Measurements from ENCODE around the gene MBTD1. TPM values are rescaled to one million over a fixed set of nuclear protein-coding genes. Genes with fewer than 3 reads are reported as not detected.

The MBTD1 gene
- polyA plus RNA-seq, 1 of the 3 experiments (the other 2 are of a cell fraction), result 4.6 TPM

- TF ChIP-seq GABPA (IDR thresholded peaks at IDR 0.05; ENCODE audit: low read depth) (no peak), JUND (IDR thresholded peaks at IDR 0.05) (no peak)
Measured at GRCh38 chr17:51256101-51256500, 3.7 kb downstream of the MBTD1 start (continued).

DNA sequence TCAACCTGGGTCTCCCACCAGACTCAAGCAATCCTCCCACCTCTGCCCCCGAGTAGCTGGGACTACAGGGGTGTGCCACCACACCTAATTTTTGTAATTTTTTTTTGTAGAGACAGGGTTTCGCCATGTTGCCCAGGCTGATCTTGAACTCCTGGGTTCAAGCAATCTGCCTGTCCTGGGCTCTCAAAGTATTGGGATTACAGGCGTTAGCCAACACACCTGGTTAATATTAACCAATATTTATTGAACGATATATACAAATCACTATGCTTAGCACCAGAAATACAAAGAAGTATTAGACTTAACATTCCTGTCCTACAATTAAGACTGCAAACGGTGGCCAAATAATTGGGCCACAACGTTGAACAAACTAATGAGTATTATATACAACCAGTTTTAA lies 4.2 kb downstream of the MBTD1 start:
- H3K79me2 ChIP-seq (ENCODE audit: insufficient read depth), result peaks cover 89% of the 10 kb centered on the region
- no peaks in the 10 kb centered on the region for H3K27me3 ChIP-seq (ENCODE audit: insufficient read depth)
- peaks cover 25% of the 10 kb centered on the region for H4K20me1 ChIP-seq (ENCODE audit: insufficient read depth)
- H3K9me3 ChIP-seq, result no peaks in the 10 kb centered on the region
- no peak for DNase-seq
- TF ChIP-seq IRF3 (IDR thresholded peaks at IDR 0.05; ENCODE audit: low read depth, low read length), result no peak
- TF ChIP-seq GABPA (IDR thresholded peaks at IDR 0.05; ENCODE audit: low read depth), result no peak
- TF ChIP-seq, protein P1, sequence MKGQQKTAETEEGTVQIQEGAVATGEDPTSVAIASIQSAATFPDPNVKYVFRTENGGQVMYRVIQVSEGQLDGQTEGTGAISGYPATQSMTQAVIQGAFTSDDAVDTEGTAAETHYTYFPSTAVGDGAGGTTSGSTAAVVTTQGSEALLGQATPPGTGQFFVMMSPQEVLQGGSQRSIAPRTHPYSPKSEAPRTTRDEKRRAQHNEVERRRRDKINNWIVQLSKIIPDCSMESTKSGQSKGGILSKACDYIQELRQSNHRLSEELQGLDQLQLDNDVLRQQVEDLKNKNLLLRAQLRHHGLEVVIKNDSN (IDR thresholded peaks at IDR 0.05; ENCODE audit: borderline replicate concordance, low read depth), result no peak
- TF ChIP-seq FOXM1 (IDR thresholded peaks at IDR 0.05; ENCODE audit: low read depth), result no peak
- TF ChIP-seq CHD2 (IDR thresholded peaks at IDR 0.05; ENCODE audit: low read length, partially characterized antibody), result no peak
- TF ChIP-seq ELF1 (IDR thresholded peaks at IDR 0.05), result no peak
- no peak for TF ChIP-seq TEAD4 (IDR thresholded peaks at IDR 0.05; ENCODE audit: borderline replicate concordance, insufficient read depth)
- TF ChIP-seq RAD21 (IDR thresholded peaks at IDR 0.05; ENCODE audit: low read length), result no peak
- TF ChIP-seq SMC3 (IDR thresholded peaks at IDR 0.05; ENCODE audit: low read depth, low read length), result no peak
- no peak for TF ChIP-seq SIN3A (IDR thresholded peaks at IDR 0.05; ENCODE audit: borderline replicate concordance, low read depth, low read length)
- no peak for TF ChIP-seq USF2 (IDR thresholded peaks at IDR 0.05; ENCODE audit: borderline replicate concordance, low read depth, low read length)
- no peak for TF ChIP-seq JUND (IDR thresholded peaks at IDR 0.05)
- no peak for TF ChIP-seq EZH2phosphoT487 (IDR thresholded peaks at IDR 0.05; ENCODE audit: borderline replicate concordance, low read depth)
- H3K36me3 ChIP-seq (replicated peaks in 1 of 2; ENCODE audit: control insufficient read depth in 1 of 2, insufficient read depth in 2 of 2, low read length in 1 of 2), result peaks cover 61 to 65% of the 10 kb centered on the region in 2 experiments
- H3F3A ChIP-seq (replicated peaks; ENCODE audit: insufficient read depth), result peaks cover 4% of the 10 kb centered on the region
- H3K4me3 ChIP-seq (ENCODE audit: low read depth in 2 of 2, low read length in 1 of 2), result no peak overlapping the region
- H3K27ac ChIP-seq (ENCODE audit: low read depth in 2 of 2, low read length in 1 of 2), result no peak overlapping the region
- peaks cover 20 to 26% of the 10 kb centered on the region in 2 experiments; a peak in 3 of 4 replicates for H3K4me1 ChIP-seq (ENCODE audit: control insufficient read depth in 1 of 2, insufficient read depth in 2 of 2, low read depth in 1 of 2, low read length in 1 of 2)
- ChIA-PET CTCF (interaction anchor here (1.0 kb wide), 1 partner anchor 16 kb away, joined by 3 read pairs; no protein-coding TSS in a partner anchor), POLR2A (interaction anchor here (0.6 kb wide), 1 partner anchor 776 kb away, joined by 3 read pairs; no protein-coding TSS in a partner anchor)
- no peak overlapping the region for H3K4me2 ChIP-seq
- no peak overlapping the region for H3K9ac ChIP-seq
- H2AFZ ChIP-seq (ENCODE audit: low read depth), result no peak overlapping the region
- no peaks in the 10 kb centered on the region for H3K9me2 ChIP-seq
- WGBS (ENCODE audit: low lambda C conversion rate), result 78% methylated on average over 6 of the region's 6 CpGs

Measured in SK-N-SH (cell line).